ENCODE measurements around the gene ALCAM. TPM values are rescaled to one million over a fixed set of nuclear protein-coding genes. Genes with fewer than 3 reads are reported as not detected.

The ALCAM gene
- total RNA-seq, 3 donors from 2014 or later: 20.3 to 223 (median 118) TPM

GRCh38 chr3:105534491-105534890 lies 167.8 kb downstream of the ALCAM start:
- no peaks in the 10 kb centered on the region for H3K4me1 ChIP-seq
- no peak for DNase-seq (ENCODE audit: low spot score in 2 of 2)
- intact Hi-C loops (cut with DNase I; ENCODE audit: low total_unique reads): no loop called here
- TF ChIP-seq POLR2AphosphoS5 (IDR thresholded peaks at IDR 0.05): no peak
- no peak for TF ChIP-seq CTCF (IDR thresholded peaks at IDR 0.05)
- TF ChIP-seq POLR2A (IDR thresholded peaks at IDR 0.05): no peak
- H3K36me3 ChIP-seq: no peaks in the 10 kb centered on the region
- no peak overlapping the region for H3K4me3 ChIP-seq
- H3K9me3 ChIP-seq: no peaks in the 10 kb centered on the region
- no peak overlapping the region for H3K27ac ChIP-seq
- no peaks in the 10 kb centered on the region for H3K27me3 ChIP-seq

GRCh38 chr3:105537371-105538080 lies 170.8 kb downstream of the ALCAM start:
- TF ChIP-seq POLR2A (IDR thresholded peaks at IDR 0.05) (no peak), POLR2AphosphoS5 (IDR thresholded peaks at IDR 0.05) (no peak), CTCF (IDR thresholded peaks at IDR 0.05) (no peak)
- H3K4me3 ChIP-seq: no peak overlapping the region
- no peaks in the 10 kb centered on the region for H3K36me3 ChIP-seq
- no peaks in the 10 kb centered on the region for H3K27me3 ChIP-seq
- intact Hi-C loops (cut with DNase I; ENCODE audit: low total_unique reads): no loop called here
- no peaks in the 10 kb centered on the region for H3K4me1 ChIP-seq
- H3K27ac ChIP-seq: no peak overlapping the region
- H3K9me3 ChIP-seq: no peaks in the 10 kb centered on the region
- DNase-seq (ENCODE audit: low spot score in 2 of 2): no peak

- Histone ChIP-seq H3K4me1 (no peaks in the 10 kb centered on the region), H3K36me3 (no peaks in the 10 kb centered on the region), H3K4me3 (no peak overlapping the region), H3K27ac (no peak overlapping the region), H3K27me3 (no peaks in the 10 kb centered on the region), H3K9me3 (no peaks in the 10 kb centered on the region)
- no peak for DNase-seq (ENCODE audit: low spot score in 2 of 2)
- intact Hi-C loops (cut with DNase I; ENCODE audit: low total_unique reads): no loop called here
- TF ChIP-seq POLR2A (IDR thresholded peaks at IDR 0.05): no peak
- TF ChIP-seq CTCF (IDR thresholded peaks at IDR 0.05): no peak
Measured at GRCh38 chr3:105538483-105538882, 171.8 kb downstream of the ALCAM start.

GRCh38 chr3:105539897-105540296 lies 173.2 kb downstream of the ALCAM start:
- DNase-seq (ENCODE audit: low spot score in 2 of 2): no peak
- Histone ChIP-seq H3K27ac (no peak overlapping the region), H3K4me1 (no peaks in the 10 kb centered on the region), H3K36me3 (no peaks in the 10 kb centered on the region), H3K9me3 (no peaks in the 10 kb centered on the region), H3K4me3 (no peak overlapping the region), H3K27me3 (no peaks in the 10 kb centered on the region)
- intact Hi-C loops (cut with DNase I; ENCODE audit: low total_unique reads): no loop called here
- TF ChIP-seq POLR2A (IDR thresholded peaks at IDR 0.05): no peak
- TF ChIP-seq CTCF (IDR thresholded peaks at IDR 0.05): no peak
- TF ChIP-seq POLR2AphosphoS5 (IDR thresholded peaks at IDR 0.05): no peak

GRCh38 chr3:105542282-105543019 lies 175.7 kb downstream of the ALCAM start:
- Histone ChIP-seq H3K27ac (no peak overlapping the region), H3K9me3 (no peaks in the 10 kb centered on the region), H3K27me3 (no peaks in the 10 kb centered on the region), H3K4me3 (no peak overlapping the region), H3K4me1 (no peaks in the 10 kb centered on the region), H3K36me3 (no peaks in the 10 kb centered on the region)
- TF ChIP-seq POLR2AphosphoS5 (IDR thresholded peaks at IDR 0.05): no peak
- TF ChIP-seq POLR2A (IDR thresholded peaks at IDR 0.05): no peak
- no peak for TF ChIP-seq CTCF (IDR thresholded peaks at IDR 0.05)
- DNase-seq (ENCODE audit: low spot score in 2 of 2): no peak
- intact Hi-C loops (cut with DNase I; ENCODE audit: low total_unique reads): no loop called here
